Measurements from ENCODE around the gene LY6G5C. TPM values are rescaled to one million over a fixed set of nuclear protein-coding genes. Genes with fewer than 3 reads are reported as not detected.

LY6G5C gene
- total and polyA plus RNA-seq, 7 donors: 0.75 to 3.2 (median 2.1) TPM

DNA sequence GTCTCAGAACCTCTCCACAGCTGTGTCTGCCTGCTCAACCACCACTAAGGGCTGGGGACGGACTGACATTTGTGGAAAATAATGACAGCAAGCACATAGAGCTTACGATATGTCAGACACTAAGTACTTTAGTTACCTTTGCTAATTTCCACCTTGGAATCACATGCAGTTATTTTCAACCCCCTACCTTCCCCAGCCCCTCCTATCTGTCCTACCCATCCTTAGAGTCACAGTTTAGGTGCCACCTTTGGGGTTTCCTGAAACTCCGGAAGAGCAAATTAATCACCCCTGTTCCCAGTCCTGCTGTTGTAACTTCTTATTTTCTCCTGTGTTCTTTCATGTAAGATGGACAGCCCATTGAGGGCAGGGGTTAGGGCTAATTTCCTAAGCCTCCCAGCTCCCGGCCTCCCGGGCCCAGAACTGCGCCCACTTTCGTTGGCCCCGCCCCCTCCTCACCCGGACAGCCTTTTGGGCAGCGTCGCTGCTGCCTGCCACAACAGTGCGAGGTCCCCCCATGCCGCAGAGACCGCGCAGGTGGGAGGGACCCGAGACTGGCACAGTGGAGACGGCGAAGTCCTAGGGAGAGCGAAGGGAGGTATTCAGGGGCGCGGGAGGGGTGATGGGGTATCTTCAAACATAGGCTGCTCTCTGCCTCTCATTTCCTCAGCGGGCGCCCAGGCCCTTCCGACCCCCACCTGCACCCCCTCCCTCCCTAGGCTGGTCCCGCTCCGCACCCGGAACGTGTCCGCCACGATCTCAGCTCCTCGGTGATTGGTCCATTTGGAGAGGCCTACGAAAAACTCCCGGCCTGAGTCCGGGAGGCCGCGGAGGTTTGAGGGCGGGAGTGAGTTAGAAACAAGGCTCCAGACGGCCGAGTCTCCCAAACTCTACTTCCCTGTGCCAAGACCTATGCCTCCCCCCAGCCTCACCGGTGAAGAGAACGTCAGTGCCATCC is 47.1 kb upstream of the LY6G5C start:
- no peak for DNase-seq
- Histone ChIP-seq H3K36me3 (ENCODE audit: insufficient read depth in 1 of 2, low read depth in 1 of 2) (peaks cover 0 to 40% of the 10 kb centered on the region in 2 donors), H3K4me1 (peaks cover 11% of the 10 kb centered on the region), H3K4me3 (peak overlapping the region; percentile 72), H3K9me3 (no peaks in the 10 kb centered on the region), H3K27ac (no peak overlapping the region), H3K27me3 (ENCODE audit: insufficient read depth in 3 of 3, low read length in 2 of 3) (no peaks in the 10 kb centered on the region)
- WGBS, 3 donors: 68 to 76% (median 72%) methylated on average over 34 to 41 of the region's 41 CpGs
- intact Hi-C loops (cut with DNase I): no loop called here
- ATAC-seq: no peak
- TF ChIP-seq CTCF (IDR thresholded peaks at IDR 0.05): no peak

DNA sequence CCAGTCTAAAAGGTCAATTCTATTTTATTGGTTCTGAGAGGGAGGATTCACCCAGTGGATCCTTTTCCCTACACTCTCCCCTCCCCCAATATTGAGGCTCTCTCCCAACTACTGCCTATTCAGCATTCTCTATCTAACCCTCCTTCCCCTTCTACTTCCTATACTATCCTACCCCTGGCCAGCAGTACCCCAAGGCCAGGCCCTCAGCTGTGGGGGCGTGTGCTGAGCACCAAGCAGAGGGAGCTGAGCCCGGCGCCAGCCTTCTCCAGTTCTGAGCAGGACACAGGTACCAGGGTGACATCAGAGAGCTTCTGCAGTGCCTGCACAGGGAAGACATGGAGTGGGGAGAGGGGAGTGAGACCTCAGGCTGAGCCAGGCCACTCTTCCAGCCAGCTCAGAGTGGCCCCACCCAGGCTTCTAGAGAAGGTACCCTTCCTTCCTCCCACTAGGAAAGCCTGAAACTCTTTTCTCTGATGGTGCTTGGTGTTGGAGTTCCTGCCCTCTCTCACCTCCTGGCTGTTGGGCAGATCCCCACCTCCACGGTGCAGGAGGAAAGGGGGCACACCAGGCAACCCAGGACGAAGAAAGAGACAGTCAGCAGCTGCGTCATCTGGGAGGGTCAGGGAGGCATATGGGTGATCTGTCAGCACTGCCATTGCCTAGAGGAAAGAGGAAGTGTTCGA is 46.3 kb upstream of the LY6G5C start:
- no peak for TF ChIP-seq CTCF (IDR thresholded peaks at IDR 0.05)
- H3K27ac ChIP-seq: no peak overlapping the region
- intact Hi-C loops (cut with DNase I): no loop called here
- H3K36me3 ChIP-seq (ENCODE audit: insufficient read depth in 1 of 2, low read depth in 1 of 2): peaks cover 0 to 32% of the 10 kb centered on the region in 2 donors
- no peak for DNase-seq
- H3K9me3 ChIP-seq: no peaks in the 10 kb centered on the region
- ATAC-seq: no peak
- WGBS, 3 donors: 76 to 80% (median 77%) methylated on average over 6 to 7 of the region's 7 CpGs
- H3K4me3 ChIP-seq: no peak overlapping the region
- H3K4me1 ChIP-seq: peaks cover 11% of the 10 kb centered on the region
- no peaks in the 10 kb centered on the region for H3K27me3 ChIP-seq (ENCODE audit: insufficient read depth in 3 of 3, low read length in 2 of 3)

- WGBS, 3 donors: 86 to 90% (median 89%) methylated on average over 12 of the region's 12 CpGs
- Histone ChIP-seq H3K27me3 (ENCODE audit: insufficient read depth in 3 of 3, low read length in 2 of 3) (no peaks in the 10 kb centered on the region), H3K4me1 (peaks cover 6% of the 10 kb centered on the region), H3K4me3 (no peak overlapping the region), H3K27ac (no peak overlapping the region), H3K9me3 (no peaks in the 10 kb centered on the region), H3K36me3 (ENCODE audit: insufficient read depth in 1 of 2, low read depth in 1 of 2) (peaks cover 0 to 17% of the 10 kb centered on the region in 2 donors)
- ATAC-seq: no peak
- no peak for DNase-seq
- no peak for TF ChIP-seq CTCF (IDR thresholded peaks at IDR 0.05)
- intact Hi-C loops (cut with DNase I): no loop called here
Measured at GRCh38 chr6:31725502-31726350, 44.9 kb upstream of the LY6G5C start.

- ATAC-seq: no peak
- TF ChIP-seq CTCF (IDR thresholded peaks at IDR 0.05): no peak
- WGBS, 3 donors: 77 to 84% (median 83%) methylated on average over 23 to 25 of the region's 25 CpGs
- DNase-seq: peak in 1 of 2 donors; percentile 66
- no peaks in the 10 kb centered on the region for H3K27me3 ChIP-seq (ENCODE audit: insufficient read depth in 3 of 3, low read length in 2 of 3)
- peaks cover 0 to 16% of the 10 kb centered on the region in 2 donors for H3K36me3 ChIP-seq (ENCODE audit: insufficient read depth in 1 of 2, low read depth in 1 of 2)
- H3K4me1 ChIP-seq: peaks cover 6% of the 10 kb centered on the region
- H3K9me3 ChIP-seq: no peaks in the 10 kb centered on the region
- no peak overlapping the region for H3K27ac ChIP-seq
- no peak overlapping the region for H3K4me3 ChIP-seq
- intact Hi-C loops (cut with DNase I): no loop called here
Measured at GRCh38 chr6:31723980-31724691, 43.3 kb upstream of the LY6G5C start.

Data from psoas muscle (tissue), 8 donors.